SK-N-SH treated with all-trans-retinoic acid at 6 μM for 48 hours (cell line): ENCODE data around the gene OSER1.

ENCODE experiments used
- ATAC-seq: fragments of 200-7000 bp; cut with Tn5 transposase; 3 replicates; pipeline ENCODE4 v1.9.1; 2020; ENCODE audit warnings: mild to moderate bottlenecking, moderate library complexity
- ARNTL ChIP-seq: fragments of 450-650 bp; formaldehyde crosslinking; IDR thresholded peaks from 2 replicates; pipeline ENCODE4 v1.5.0; 2020; ENCODE audit warnings: low read depth, mild to moderate bottlenecking, moderate library complexity, borderline replicate concordance
- BACH2 ChIP-seq: fragments of 250-450 bp; sonication (Bioruptor Pico); IDR thresholded peaks from 2 replicates; pipeline ENCODE4 v1.9.0; 2021; ENCODE audit warnings: mild to moderate bottlenecking, borderline replicate concordance
- CREB5 ChIP-seq: fragments of 250-450 bp; sonication (Bioruptor Pico); IDR thresholded peaks from 2 replicates; pipeline ENCODE4 v1.5.1; 2020; ENCODE audit warnings: low read depth, mild to moderate bottlenecking, moderate library complexity
- CSDC2 ChIP-seq: fragments of 250-450 bp; sonication (Bioruptor Pico); IDR thresholded peaks from 2 replicates; pipeline ENCODE4 v1.5.0; 2020; ENCODE audit warnings: mild to moderate bottlenecking, moderate library complexity
- GLIS3 ChIP-seq: fragments of 250-450 bp; sonication (Bioruptor Pico); IDR thresholded peaks from 2 replicates; pipeline ENCODE4 v1.5.0; 2020; ENCODE audit warnings: mild to moderate bottlenecking, moderate library complexity
- ISL1 ChIP-seq: fragments of 250-450 bp; sonication (Bioruptor Pico); IDR thresholded peaks from 2 replicates; pipeline ENCODE4 v2.1.2; 2022; ENCODE audit warnings: mild to moderate bottlenecking, moderate library complexity
- OSR1 ChIP-seq: fragments of 250-450 bp; sonication (Bioruptor Pico); IDR thresholded peaks from 2 replicates; pipeline ENCODE4 v1.8.0; 2022; ENCODE audit warnings: moderate library complexity, mild to moderate bottlenecking, inconsistent platforms
- PPARA ChIP-seq: fragments of 250-450 bp; sonication (Bioruptor Pico); IDR thresholded peaks from 2 replicates; pipeline ENCODE4 v1.5.0; 2020; ENCODE audit warnings: mild to moderate bottlenecking, borderline replicate concordance
- RARB ChIP-seq: fragments of 250-450 bp; sonication (Bioruptor Pico); IDR thresholded peaks from 2 replicates; pipeline ENCODE4 v1.8.0; 2021; ENCODE audit warnings: mild to moderate bottlenecking, moderate library complexity
- SNAI2 ChIP-seq: fragments of 250-450 bp; sonication (Bioruptor Pico); IDR thresholded peaks from 2 replicates; pipeline ENCODE4 v1.5.0; 2020; ENCODE audit warnings: mild to moderate bottlenecking, moderate library complexity
- TCF4 ChIP-seq: fragments of 250-450 bp; sonication (Bioruptor Pico); IDR thresholded peaks from 2 replicates; pipeline ENCODE4 v1.8.0; 2021; ENCODE audit warnings: mild to moderate bottlenecking, moderate library complexity, borderline replicate concordance
- TOX ChIP-seq: fragments of 250-450 bp; sonication (Bioruptor Pico); IDR thresholded peaks from 2 replicates; pipeline ENCODE4 v1.8.0; 2021; ENCODE audit warnings: mild to moderate bottlenecking, moderate library complexity, borderline replicate concordance
- ZC3H10 ChIP-seq: fragments of 250-450 bp; sonication (Bioruptor Pico); IDR thresholded peaks from 2 replicates; pipeline ENCODE4 v1.5.1; 2021; ENCODE audit warnings: mild to moderate bottlenecking, moderate library complexity
- ZFP3 ChIP-seq: fragments of 250-450 bp; sonication (Bioruptor Pico); IDR thresholded peaks from 2 replicates; pipeline ENCODE4 v1.5.0; 2020; ENCODE audit warnings: mild to moderate bottlenecking, moderate library complexity
- ZFP30 ChIP-seq: fragments of 450-650 bp; formaldehyde crosslinking; IDR thresholded peaks from 2 replicates; pipeline ENCODE4 v1.5.0; 2022; ENCODE audit warnings: mild to moderate bottlenecking, moderate library complexity
- ZNF565 ChIP-seq: fragments of 450-650 bp; formaldehyde crosslinking; conservative IDR thresholded peaks from 2 replicates; pipeline ENCODE4 v1.5.0; 2020; ENCODE audit warnings: low read depth, mild to moderate bottlenecking, moderate library complexity
- ZNF70 ChIP-seq: fragments of 450-650 bp; formaldehyde crosslinking; IDR thresholded peaks from 2 replicates; pipeline ENCODE4 v1.5.0; 2020; ENCODE audit warnings: mild to moderate bottlenecking, moderate library complexity
- ZNF8 ChIP-seq: fragments of 450-650 bp; formaldehyde crosslinking; IDR thresholded peaks from 2 replicates; pipeline ENCODE4 v1.5.0; 2020; ENCODE audit warnings: mild to moderate bottlenecking, moderate library complexity
- TF ChIP-seq, protein P1 (sequence below): fragments of 250-450 bp; sonication (Bioruptor Pico); IDR thresholded peaks from 2 replicates; pipeline ENCODE4 v1.8.0; 2020; ENCODE audit warnings: mild to moderate bottlenecking, moderate library complexity, borderline replicate concordance
- TF ChIP-seq, protein P2 (sequence below): fragments of 250-450 bp; sonication (Bioruptor Pico); IDR thresholded peaks from 2 replicates; pipeline ENCODE4 v1.5.1; 2021; ENCODE audit warnings: mild to moderate bottlenecking, moderate library complexity
- TF ChIP-seq, protein P3 (sequence below): fragments of 250-450 bp; sonication (Bioruptor Pico); IDR thresholded peaks from 2 replicates; pipeline ENCODE4 v1.5.0; 2020; ENCODE audit warnings: mild to moderate bottlenecking, moderate library complexity

OSER1 gene

GRCh38 chr20:44185574-44185973 is 25.0 kb downstream of the OSER1 start:
- TF ChIP-seq CSDC2 (CRISPR knock-in tag) (no peak), ZNF8 (CRISPR knock-in tag) (no peak), TOX (CRISPR knock-in tag) (no peak)
- no peak for ATAC-seq

GRCh38 chr20:44183282-44183681 is 27.3 kb downstream of the OSER1 start:
- TF ChIP-seq CREB5 (no peak), SNAI2 (CRISPR knock-in tag) (no peak), ZNF565 (CRISPR knock-in tag) (no peak), OSR1 (no peak), TCF4 (no peak), GLIS3 (CRISPR knock-in tag) (no peak), RARB (CRISPR knock-in tag) (no peak), PPARA (CRISPR knock-in tag) (no peak), CSDC2 (CRISPR knock-in tag) (no peak), ISL1 (CRISPR knock-in tag) (no peak), ARNTL (no peak), ZFP3 (CRISPR knock-in tag) (no peak)
- TF ChIP-seq, protein P1, sequence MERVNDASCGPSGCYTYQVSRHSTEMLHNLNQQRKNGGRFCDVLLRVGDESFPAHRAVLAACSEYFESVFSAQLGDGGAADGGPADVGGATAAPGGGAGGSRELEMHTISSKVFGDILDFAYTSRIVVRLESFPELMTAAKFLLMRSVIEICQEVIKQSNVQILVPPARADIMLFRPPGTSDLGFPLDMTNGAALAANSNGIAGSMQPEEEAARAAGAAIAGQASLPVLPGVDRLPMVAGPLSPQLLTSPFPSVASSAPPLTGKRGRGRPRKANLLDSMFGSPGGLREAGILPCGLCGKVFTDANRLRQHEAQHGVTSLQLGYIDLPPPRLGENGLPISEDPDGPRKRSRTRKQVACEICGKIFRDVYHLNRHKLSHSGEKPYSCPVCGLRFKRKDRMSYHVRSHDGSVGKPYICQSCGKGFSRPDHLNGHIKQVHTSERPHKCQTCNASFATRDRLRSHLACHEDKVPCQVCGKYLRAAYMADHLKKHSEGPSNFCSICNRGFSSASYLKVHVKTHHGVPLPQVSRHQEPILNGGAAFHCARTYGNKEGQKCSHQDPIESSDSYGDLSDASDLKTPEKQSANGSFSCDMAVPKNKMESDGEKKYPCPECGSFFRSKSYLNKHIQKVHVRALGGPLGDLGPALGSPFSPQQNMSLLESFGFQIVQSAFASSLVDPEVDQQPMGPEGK (CRISPR knock-in tag): no peak
- TF ChIP-seq, protein P2, sequence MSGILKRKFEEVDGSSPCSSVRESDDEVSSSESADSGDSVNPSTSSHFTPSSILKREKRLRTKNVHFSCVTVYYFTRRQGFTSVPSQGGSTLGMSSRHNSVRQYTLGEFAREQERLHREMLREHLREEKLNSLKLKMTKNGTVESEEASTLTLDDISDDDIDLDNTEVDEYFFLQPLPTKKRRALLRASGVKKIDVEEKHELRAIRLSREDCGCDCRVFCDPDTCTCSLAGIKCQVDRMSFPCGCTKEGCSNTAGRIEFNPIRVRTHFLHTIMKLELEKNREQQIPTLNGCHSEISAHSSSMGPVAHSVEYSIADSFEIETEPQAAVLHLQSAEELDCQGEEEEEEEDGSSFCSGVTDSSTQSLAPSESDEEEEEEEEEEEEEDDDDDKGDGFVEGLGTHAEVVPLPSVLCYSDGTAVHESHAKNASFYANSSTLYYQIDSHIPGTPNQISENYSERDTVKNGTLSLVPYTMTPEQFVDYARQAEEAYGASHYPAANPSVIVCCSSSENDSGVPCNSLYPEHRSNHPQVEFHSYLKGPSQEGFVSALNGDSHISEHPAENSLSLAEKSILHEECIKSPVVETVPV (CRISPR knock-in tag): no peak
- TF ChIP-seq, protein P3, sequence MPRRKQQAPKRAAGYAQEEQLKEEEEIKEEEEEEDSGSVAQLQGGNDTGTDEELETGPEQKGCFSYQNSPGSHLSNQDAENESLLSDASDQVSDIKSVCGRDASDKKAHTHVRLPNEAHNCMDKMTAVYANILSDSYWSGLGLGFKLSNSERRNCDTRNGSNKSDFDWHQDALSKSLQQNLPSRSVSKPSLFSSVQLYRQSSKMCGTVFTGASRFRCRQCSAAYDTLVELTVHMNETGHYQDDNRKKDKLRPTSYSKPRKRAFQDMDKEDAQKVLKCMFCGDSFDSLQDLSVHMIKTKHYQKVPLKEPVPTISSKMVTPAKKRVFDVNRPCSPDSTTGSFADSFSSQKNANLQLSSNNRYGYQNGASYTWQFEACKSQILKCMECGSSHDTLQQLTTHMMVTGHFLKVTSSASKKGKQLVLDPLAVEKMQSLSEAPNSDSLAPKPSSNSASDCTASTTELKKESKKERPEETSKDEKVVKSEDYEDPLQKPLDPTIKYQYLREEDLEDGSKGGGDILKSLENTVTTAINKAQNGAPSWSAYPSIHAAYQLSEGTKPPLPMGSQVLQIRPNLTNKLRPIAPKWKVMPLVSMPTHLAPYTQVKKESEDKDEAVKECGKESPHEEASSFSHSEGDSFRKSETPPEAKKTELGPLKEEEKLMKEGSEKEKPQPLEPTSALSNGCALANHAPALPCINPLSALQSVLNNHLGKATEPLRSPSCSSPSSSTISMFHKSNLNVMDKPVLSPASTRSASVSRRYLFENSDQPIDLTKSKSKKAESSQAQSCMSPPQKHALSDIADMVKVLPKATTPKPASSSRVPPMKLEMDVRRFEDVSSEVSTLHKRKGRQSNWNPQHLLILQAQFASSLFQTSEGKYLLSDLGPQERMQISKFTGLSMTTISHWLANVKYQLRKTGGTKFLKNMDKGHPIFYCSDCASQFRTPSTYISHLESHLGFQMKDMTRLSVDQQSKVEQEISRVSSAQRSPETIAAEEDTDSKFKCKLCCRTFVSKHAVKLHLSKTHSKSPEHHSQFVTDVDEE (CRISPR knock-in tag): no peak
- ATAC-seq: no peak

- no peak for ATAC-seq
Measured at GRCh38 chr20:44182863-44183262, 27.7 kb downstream of the OSER1 start.

More at GRCh38 chr20:44182863-44183262, 27.7 kb downstream of the OSER1 start:
- TF ChIP-seq ISL1 (CRISPR knock-in tag) (no peak), RARB (CRISPR knock-in tag) (no peak), GLIS3 (CRISPR knock-in tag) (no peak), BACH2 (CRISPR knock-in tag) (no peak), ZFP30 (no peak), SNAI2 (CRISPR knock-in tag) (no peak), ZNF8 (CRISPR knock-in tag) (no peak), TCF4 (no peak), PPARA (CRISPR knock-in tag) (no peak), ZC3H10 (CRISPR knock-in tag) (no peak), ZNF70 (CRISPR knock-in tag) (no peak), CREB5 (no peak)
- TF ChIP-seq, protein P3 (CRISPR knock-in tag): no peak
